WI38 (cell line): ENCODE measurements around the gene RNF123.

Experiments
- H3K4me3 ChIP-seq: 2 replicates; pipeline ENCODE4 v1.5.1; 2011; ENCODE audit warnings: low read depth, mild to moderate bottlenecking, control low read depth, low read length
- TF ChIP-seq, protein P1 (sequence below): IDR thresholded peaks from 2 replicates; pipeline ENCODE4 v1.5.1; 2012; ENCODE audit warnings: low read depth, mild to moderate bottlenecking, control low read depth, low read length

RNF123 gene

DNA sequence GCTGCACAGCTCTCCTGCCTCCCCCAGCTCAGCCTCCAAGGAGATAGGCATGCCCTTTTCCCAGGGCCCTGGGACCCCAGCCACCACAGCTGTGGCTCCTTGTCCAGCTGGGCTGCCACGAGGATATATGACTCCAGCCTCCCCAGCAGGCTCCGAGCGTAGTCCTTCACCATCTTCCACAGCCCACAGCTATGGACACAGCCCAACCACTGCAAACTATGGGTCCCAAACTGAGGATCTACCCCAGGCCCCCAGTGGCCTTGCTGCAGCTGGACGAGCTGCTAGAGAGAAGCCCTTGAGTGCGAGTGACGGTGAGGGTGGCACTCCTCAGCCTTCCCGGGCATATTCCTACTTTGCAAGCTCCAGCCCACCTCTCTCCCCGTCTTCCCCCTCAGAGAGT is 35.7 kb upstream of the RNF123 start:
- TF ChIP-seq, protein P1, sequence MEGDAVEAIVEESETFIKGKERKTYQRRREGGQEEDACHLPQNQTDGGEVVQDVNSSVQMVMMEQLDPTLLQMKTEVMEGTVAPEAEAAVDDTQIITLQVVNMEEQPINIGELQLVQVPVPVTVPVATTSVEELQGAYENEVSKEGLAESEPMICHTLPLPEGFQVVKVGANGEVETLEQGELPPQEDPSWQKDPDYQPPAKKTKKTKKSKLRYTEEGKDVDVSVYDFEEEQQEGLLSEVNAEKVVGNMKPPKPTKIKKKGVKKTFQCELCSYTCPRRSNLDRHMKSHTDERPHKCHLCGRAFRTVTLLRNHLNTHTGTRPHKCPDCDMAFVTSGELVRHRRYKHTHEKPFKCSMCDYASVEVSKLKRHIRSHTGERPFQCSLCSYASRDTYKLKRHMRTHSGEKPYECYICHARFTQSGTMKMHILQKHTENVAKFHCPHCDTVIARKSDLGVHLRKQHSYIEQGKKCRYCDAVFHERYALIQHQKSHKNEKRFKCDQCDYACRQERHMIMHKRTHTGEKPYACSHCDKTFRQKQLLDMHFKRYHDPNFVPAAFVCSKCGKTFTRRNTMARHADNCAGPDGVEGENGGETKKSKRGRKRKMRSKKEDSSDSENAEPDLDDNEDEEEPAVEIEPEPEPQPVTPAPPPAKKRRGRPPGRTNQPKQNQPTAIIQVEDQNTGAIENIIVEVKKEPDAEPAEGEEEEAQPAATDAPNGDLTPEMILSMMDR = no peak
- H3K4me3 ChIP-seq = no peak overlapping the region

DNA sequence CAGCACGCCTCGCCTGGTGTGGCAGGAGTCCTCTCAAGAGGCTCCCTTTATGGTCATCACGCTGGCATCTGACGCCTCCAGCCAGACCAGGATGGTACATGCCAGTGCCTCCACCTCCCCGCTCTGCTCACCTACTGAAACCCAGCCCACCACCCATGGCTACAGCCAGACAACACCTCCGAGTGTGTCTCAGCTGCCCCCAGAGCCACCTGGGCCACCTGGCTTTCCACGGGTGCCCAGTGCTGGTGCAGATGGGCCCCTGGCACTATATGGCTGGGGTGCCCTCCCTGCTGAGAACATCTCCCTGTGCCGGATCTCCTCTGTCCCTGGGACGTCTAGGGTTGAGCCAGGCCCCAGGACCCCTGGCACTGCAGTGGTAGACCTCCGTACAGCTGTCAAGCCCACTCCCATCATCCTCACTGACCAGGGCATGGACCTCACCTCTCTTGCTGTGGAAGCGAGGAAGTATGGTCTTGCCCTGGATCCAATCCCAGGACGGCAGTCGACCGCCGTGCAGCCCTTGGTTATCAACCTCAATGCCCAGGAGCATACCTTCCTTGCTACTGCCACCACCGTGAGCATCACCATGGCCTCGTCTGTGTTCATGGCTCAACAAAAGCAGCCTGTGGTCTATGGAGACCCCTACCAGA is 35.1 kb upstream of the RNF123 start:
- H3K4me3 ChIP-seq = no peak overlapping the region
- TF ChIP-seq, protein P1 = no peak

DNA sequence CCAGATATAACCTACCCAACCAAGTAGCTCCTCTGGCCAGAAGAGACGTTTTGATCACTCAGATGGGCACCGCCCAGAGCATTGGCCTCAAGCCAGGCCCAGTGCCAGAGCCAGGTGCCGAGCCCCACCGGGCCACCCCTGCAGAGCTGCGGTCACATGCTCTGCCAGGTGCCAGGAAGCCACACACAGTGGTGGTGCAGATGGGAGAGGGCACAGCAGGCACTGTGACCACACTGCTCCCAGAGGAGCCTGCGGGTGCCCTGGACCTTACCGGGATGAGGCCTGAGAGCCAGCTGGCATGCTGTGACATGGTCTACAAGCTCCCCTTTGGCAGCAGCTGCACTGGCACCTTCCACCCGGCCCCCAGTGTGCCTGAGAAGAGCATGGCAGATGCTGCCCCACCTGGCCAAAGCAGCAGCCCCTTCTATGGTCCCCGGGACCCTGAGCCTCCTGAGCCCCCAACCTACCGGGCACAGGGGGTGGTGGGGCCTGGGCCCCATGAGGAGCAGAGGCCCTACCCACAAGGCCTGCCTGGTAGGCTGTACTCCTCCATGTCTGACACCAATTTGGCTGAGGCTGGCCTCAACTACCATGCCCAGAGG is 34.3 kb upstream of the RNF123 start:
- no peak overlapping the region for H3K4me3 ChIP-seq
- TF ChIP-seq, protein P1 = no peak

DNA sequence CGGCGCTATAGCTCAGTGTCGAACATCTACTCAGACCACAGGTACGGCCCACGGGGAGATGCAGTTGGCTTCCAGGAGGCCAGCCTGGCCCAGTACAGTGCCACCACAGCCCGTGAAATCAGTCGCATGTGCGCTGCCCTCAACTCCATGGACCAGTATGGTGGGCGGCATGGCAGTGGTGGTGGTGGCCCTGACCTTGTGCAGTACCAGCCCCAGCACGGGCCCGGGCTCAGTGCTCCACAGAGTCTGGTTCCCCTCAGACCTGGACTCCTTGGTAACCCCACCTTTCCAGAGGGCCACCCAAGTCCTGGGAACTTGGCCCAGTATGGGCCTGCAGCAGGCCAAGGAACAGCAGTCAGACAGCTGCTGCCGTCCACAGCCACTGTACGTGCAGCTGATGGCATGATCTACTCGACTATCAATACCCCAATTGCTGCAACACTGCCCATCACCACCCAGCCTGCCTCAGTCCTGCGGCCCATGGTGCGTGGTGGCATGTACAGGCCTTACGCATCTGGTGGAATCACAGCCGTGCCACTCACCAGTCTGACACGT is 33.5 kb upstream of the RNF123 start:
- TF ChIP-seq, protein P1 = no peak
- H3K4me3 ChIP-seq = no peak overlapping the region

DNA sequence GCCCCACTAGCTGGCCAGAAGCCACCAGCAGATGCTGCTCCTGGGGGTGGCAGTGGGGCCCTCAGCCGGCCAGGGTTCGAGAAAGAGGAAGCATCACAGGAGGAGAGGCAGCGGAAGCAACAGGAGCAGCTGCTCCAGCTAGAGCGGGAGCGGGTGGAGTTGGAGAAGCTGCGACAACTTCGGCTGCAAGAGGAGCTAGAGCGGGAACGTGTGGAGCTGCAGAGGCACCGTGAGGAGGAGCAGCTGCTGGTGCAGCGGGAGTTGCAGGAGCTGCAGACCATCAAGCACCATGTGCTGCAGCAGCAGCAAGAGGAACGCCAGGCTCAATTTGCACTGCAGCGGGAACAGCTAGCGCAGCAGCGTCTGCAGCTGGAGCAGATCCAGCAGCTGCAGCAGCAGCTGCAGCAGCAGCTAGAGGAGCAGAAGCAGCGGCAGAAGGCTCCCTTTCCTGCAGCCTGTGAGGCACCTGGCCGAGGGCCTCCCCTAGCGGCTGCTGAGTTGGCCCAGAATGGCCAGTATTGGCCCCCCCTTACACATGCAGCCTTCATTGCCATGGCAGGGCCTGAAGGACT is 32.7 kb upstream of the RNF123 start:
- TF ChIP-seq, protein P1 = no peak
- no peak overlapping the region for H3K4me3 ChIP-seq

DNA sequence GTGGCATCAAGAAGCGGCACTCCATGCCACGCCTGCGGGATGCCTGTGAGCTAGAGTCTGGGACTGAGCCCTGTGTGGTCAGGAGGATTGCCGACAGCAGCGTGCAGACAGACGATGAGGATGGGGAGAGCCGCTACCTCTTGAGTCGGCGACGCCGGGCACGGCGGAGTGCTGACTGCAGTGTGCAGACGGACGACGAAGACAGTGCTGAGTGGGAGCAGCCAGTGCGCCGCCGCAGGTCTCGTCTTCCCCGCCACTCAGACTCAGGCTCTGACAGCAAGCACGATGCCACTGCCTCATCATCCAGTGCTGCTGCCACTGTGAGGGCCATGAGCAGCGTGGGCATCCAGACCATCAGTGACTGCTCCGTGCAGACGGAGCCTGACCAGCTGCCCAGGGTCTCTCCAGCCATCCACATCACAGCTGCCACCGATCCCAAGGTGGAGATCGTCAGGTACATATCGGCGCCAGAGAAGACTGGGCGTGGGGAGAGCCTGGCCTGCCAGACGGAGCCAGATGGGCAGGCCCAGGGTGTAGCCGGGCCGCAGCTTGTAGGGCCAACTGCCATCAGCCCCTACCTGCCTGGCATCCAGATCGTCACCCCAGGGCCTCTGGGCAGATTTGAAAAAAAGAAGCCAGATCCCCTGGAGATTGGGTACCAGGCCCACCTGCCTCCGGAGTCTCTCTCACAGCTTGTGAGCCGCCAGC is 32.0 kb upstream of the RNF123 start:
- no peak overlapping the region for H3K4me3 ChIP-seq
- TF ChIP-seq, protein P1 = no peak
